Measurements from ENCODE around the gene YWHAH.

The YWHAH gene

GRCh38 chr22:31977141-31977841 lies 33.0 kb downstream of the YWHAH start (continued):
- peak; percentile 4 for TF ChIP-seq ZBTB26 (tag by site-specific recombination; optimal IDR thresholded peaks at IDR 0.05)
- TF ChIP-seq ZNF558 (tag by site-specific recombination; IDR thresholded peaks at IDR 0.05) = no peak
- peak; percentile 42; the same call in 1 of the 2 replicates for TF ChIP-seq ZNF629 (tag by site-specific recombination; IDR thresholded peaks at IDR 0.05)
- TF ChIP-seq ZNF777 (tag by site-specific recombination; IDR thresholded peaks at IDR 0.05; ENCODE audit: borderline replicate concordance) = no peak
- TF ChIP-seq INSM2 (tag by site-specific recombination; IDR thresholded peaks at IDR 0.05) = no peak
- TF ChIP-seq ZNF366 (tag by site-specific recombination; conservative IDR thresholded peaks at IDR 0.05) = no peak
- no peak for TF ChIP-seq OSR2 (tag by site-specific recombination; IDR thresholded peaks at IDR 0.05)
- TF ChIP-seq SP7 (tag by site-specific recombination; IDR thresholded peaks at IDR 0.05) = peak; percentile 48; the same call in 1 of the 2 replicates
- no peak for TF ChIP-seq SETDB1 (IDR thresholded peaks at IDR 0.05; ENCODE audit: insufficient read length, low read length)

- TF ChIP-seq ZNF621 (tag by site-specific recombination; IDR thresholded peaks at IDR 0.05) (no peak), KLF8 (tag by site-specific recombination; IDR thresholded peaks at IDR 0.05) (no peak), CTCF (tag by site-specific recombination; IDR thresholded peaks at IDR 0.05) (no peak), ZNF354C (tag by site-specific recombination; IDR thresholded peaks at IDR 0.05; ENCODE audit: borderline replicate concordance, low read depth) (no peak), ZNF292 (tag by site-specific recombination; IDR thresholded peaks at IDR 0.05; ENCODE audit: borderline replicate concordance, low read depth) (no peak), ZSCAN30 (tag by site-specific recombination; IDR thresholded peaks at IDR 0.05) (no peak), GFI1B (tag by site-specific recombination; IDR thresholded peaks at IDR 0.05) (no peak), ZNF16 (tag by site-specific recombination; IDR thresholded peaks at IDR 0.05; ENCODE audit: low read depth) (no peak), ZNF791 (tag by site-specific recombination; IDR thresholded peaks at IDR 0.05) (no peak), ZBTB11 (tag by site-specific recombination; conservative IDR thresholded peaks at IDR 0.05; ENCODE audit: low read depth) (no peak), ZNF626 (tag by site-specific recombination; IDR thresholded peaks at IDR 0.05) (no peak), ZNF19 (tag by site-specific recombination; IDR thresholded peaks at IDR 0.05; ENCODE audit: low read depth) (no peak), ATF2 (tag by site-specific recombination; IDR thresholded peaks at IDR 0.05; ENCODE audit: low read depth) (no peak), GLI2 (tag by site-specific recombination; IDR thresholded peaks at IDR 0.05; ENCODE audit: borderline replicate concordance, low read depth) (no peak), ZNF133 (tag by site-specific recombination; IDR thresholded peaks at IDR 0.05) (no peak), ZNF423 (tag by site-specific recombination; IDR thresholded peaks at IDR 0.05) (no peak)
- no peaks in the 10 kb centered on the region for H3K9me3 ChIP-seq (ENCODE audit: control insufficient read depth, insufficient read depth, low read depth, low read length)
- CTCF ChIA-PET = interaction anchor here (0.5 to 11.9 kb wide), 49 partner anchors 7 to 1225 kb away, joined by 3 to 309 read pairs (median 4); no protein-coding TSS in a partner anchor
- no peaks in the 10 kb centered on the region for H3K4me1 ChIP-seq (ENCODE audit: control insufficient read depth, insufficient read depth, low read length)
- POLR2A ChIA-PET = no interaction called here
- no peaks in the 10 kb centered on the region for H3K36me3 ChIP-seq (ENCODE audit: control insufficient read depth in 2 of 2, insufficient read depth in 1 of 2, low read length in 2 of 2)
- no peak overlapping the region for H3K27ac ChIP-seq (ENCODE audit: extremely low read depth, low read depth, low read length)
- H3K4me3 ChIP-seq (ENCODE audit: low read depth, low read length) = no peak overlapping the region
Observed at GRCh38 chr22:31977939-31978338, 33.6 kb downstream of the YWHAH start.

Measured in HEK293 (cell line).